ENCODE measurements around the gene PBX1. TPM values are rescaled to one million over a fixed set of nuclear protein-coding genes. Genes with fewer than 3 reads are reported as not detected.

The PBX1 gene
- total and polyA plus RNA-seq, 4 donors = 2.2 to 17.3 (median 5.1) TPM

DNA sequence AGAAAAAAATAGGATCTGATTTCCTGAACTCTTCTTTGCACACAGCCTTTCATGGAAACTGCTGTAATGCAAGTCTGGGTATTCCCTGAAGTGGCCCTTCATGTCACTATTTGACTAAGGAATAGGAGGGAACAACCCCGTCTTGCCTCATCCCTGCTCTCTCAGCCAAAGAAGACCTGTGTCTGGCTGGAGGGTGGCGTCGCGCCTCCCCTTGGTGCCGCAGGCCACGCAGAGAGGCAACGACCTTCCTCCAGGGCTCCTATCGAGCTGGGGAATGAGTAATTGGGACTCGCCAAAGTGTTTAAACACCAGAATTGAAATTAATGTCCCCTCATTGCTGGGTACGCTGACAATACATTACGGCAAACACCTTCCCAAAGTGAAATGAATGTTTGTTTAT, 129.8 kb downstream of the PBX1 start:
- H3K36me3 ChIP-seq (ENCODE audit: control insufficient read depth in 4 of 4, insufficient read depth in 3 of 4, low read depth in 1 of 4, low read length in 3 of 4) = no peaks in the 10 kb centered on the region
- no peak overlapping the region for H3K27ac ChIP-seq (ENCODE audit: low read depth in 1 of 2, low read length in 2 of 2)
- no peak overlapping the region for H3K9ac ChIP-seq (ENCODE audit: low read depth in 1 of 2, low read length in 2 of 2)
- 93% methylated on average over 11 of the region's 11 CpGs for WGBS
- peaks cover 1 to 6% (median 5%) of the 10 kb centered on the region in 4 donors for H3K4me1 ChIP-seq (ENCODE audit: control insufficient read depth in 4 of 4, insufficient read depth in 4 of 4, low read length in 3 of 4)
- H3K4me3 ChIP-seq (ENCODE audit: low read depth in 1 of 3, low read length in 3 of 3) = no peak overlapping the region
- no peaks in the 10 kb centered on the region for H3K27me3 ChIP-seq (ENCODE audit: control insufficient read depth in 4 of 4, insufficient read depth in 4 of 4, low read length in 3 of 4)
- DNase-seq (ENCODE audit: low spot score) = no peak
- TF ChIP-seq, protein P1, sequence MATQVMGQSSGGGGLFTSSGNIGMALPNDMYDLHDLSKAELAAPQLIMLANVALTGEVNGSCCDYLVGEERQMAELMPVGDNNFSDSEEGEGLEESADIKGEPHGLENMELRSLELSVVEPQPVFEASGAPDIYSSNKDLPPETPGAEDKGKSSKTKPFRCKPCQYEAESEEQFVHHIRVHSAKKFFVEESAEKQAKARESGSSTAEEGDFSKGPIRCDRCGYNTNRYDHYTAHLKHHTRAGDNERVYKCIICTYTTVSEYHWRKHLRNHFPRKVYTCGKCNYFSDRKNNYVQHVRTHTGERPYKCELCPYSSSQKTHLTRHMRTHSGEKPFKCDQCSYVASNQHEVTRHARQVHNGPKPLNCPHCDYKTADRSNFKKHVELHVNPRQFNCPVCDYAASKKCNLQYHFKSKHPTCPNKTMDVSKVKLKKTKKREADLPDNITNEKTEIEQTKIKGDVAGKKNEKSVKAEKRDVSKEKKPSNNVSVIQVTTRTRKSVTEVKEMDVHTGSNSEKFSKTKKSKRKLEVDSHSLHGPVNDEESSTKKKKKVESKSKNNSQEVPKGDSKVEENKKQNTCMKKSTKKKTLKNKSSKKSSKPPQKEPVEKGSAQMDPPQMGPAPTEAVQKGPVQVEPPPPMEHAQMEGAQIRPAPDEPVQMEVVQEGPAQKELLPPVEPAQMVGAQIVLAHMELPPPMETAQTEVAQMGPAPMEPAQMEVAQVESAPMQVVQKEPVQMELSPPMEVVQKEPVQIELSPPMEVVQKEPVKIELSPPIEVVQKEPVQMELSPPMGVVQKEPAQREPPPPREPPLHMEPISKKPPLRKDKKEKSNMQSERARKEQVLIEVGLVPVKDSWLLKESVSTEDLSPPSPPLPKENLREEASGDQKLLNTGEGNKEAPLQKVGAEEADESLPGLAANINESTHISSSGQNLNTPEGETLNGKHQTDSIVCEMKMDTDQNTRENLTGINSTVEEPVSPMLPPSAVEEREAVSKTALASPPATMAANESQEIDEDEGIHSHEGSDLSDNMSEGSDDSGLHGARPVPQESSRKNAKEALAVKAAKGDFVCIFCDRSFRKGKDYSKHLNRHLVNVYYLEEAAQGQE (IDR thresholded peaks at IDR 0.05) = no peak
- TF ChIP-seq GABPA (IDR thresholded peaks at IDR 0.05 in 1 of 2, conservative IDR thresholded peaks at IDR 0.05 in 1 of 2) = no peak
- TF ChIP-seq FOXA2 (IDR thresholded peaks at IDR 0.05) = no peak
- no peak for TF ChIP-seq YY1 (IDR thresholded peaks at IDR 0.05)
- TF ChIP-seq, protein P2, sequence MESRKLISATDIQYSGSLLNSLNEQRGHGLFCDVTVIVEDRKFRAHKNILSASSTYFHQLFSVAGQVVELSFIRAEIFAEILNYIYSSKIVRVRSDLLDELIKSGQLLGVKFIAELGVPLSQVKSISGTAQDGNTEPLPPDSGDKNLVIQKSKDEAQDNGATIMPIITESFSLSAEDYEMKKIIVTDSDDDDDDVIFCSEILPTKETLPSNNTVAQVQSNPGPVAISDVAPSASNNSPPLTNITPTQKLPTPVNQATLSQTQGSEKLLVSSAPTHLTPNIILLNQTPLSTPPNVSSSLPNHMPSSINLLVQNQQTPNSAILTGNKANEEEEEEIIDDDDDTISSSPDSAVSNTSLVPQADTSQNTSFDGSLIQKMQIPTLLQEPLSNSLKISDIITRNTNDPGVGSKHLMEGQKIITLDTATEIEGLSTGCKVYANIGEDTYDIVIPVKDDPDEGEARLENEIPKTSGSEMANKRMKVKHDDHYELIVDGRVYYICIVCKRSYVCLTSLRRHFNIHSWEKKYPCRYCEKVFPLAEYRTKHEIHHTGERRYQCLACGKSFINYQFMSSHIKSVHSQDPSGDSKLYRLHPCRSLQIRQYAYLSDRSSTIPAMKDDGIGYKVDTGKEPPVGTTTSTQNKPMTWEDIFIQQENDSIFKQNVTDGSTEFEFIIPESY (IDR thresholded peaks at IDR 0.05) = no peak
- no peak for TF ChIP-seq RXRA (IDR thresholded peaks at IDR 0.05)
- TF ChIP-seq SP1 (IDR thresholded peaks at IDR 0.05) = no peak
- H3K9me3 ChIP-seq (ENCODE audit: control insufficient read depth in 4 of 4, low read length in 3 of 4) = no peaks in the 10 kb centered on the region

DNA sequence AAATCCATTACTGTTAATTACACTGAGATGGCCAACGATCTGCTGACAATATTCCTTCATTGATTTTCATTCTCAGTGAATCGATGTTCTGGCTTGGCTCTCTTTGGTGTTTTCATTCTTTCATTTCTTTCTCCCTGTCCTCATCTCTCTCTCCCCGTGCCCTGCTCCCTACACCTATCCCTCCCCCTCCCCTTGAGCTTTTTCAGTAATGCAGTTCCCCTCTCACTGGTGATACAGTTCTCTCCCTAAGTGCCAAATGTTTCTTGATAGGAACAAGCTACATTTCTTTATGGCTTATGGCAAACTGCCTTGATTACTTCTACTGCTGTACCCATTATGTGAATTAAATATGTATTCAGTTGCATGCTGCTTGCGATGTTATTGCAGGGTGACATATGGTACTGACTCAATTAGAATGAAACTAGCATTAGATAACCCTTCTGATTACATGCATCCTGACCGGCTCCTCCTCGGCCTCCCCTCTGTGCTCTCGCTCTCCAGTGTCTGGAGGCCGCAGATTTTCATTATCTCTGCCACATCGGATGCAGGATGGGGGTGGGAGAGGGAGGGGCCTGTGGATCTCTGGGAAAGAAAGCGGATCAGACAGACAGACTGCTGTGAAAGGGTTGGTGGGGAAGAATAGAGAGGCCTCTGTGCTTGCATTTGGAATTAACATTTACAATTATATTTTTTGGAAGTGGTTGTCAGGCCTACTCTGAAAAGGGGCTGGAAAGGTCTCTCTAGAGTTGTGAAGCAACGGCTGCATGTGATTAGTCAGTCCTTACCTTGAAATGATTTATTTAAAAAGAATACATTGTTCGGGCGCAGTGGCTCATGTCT, 130.9 kb downstream of the PBX1 start:
- H3K4me1 ChIP-seq (ENCODE audit: control insufficient read depth in 4 of 4, insufficient read depth in 4 of 4, low read length in 3 of 4) = peaks cover 0 to 18% (median 15%) of the 10 kb centered on the region in 4 donors
- 88% methylated on average over 13 of the region's 13 CpGs for WGBS

More for the DNA sequence above, 130.9 kb downstream of the PBX1 start:
- no peak overlapping the region for H3K4me3 ChIP-seq (ENCODE audit: low read depth in 1 of 3, low read length in 3 of 3)
- H3K27me3 ChIP-seq (ENCODE audit: control insufficient read depth in 4 of 4, insufficient read depth in 4 of 4, low read length in 3 of 4) = no peaks in the 10 kb centered on the region
- DNase-seq (ENCODE audit: low spot score) = no peak
- H3K36me3 ChIP-seq (ENCODE audit: control insufficient read depth in 4 of 4, insufficient read depth in 3 of 4, low read depth in 1 of 4, low read length in 3 of 4) = no peaks in the 10 kb centered on the region
- H3K27ac ChIP-seq (ENCODE audit: low read depth in 1 of 2, low read length in 2 of 2) = no peak overlapping the region
- H3K9me3 ChIP-seq (ENCODE audit: control insufficient read depth in 4 of 4, low read length in 3 of 4) = no peaks in the 10 kb centered on the region
- H3K9ac ChIP-seq (ENCODE audit: low read depth in 1 of 2, low read length in 2 of 2) = no peak overlapping the region
- TF ChIP-seq, protein P2 (IDR thresholded peaks at IDR 0.05) = no peak
- TF ChIP-seq NR2F2 (IDR thresholded peaks at IDR 0.05) (no peak), RAD21 (IDR thresholded peaks at IDR 0.05) (no peak), TAF1 (conservative IDR thresholded peaks at IDR 0.05) (no peak), YY1 (IDR thresholded peaks at IDR 0.05) (no peak), FOXA2 (IDR thresholded peaks at IDR 0.05) (no peak), FOXA1 (IDR thresholded peaks at IDR 0.05) (no peak), RXRA (IDR thresholded peaks at IDR 0.05) (no peak), HNF4G (IDR thresholded peaks at IDR 0.05) (no peak), GABPA (IDR thresholded peaks at IDR 0.05 in 1 of 2, conservative IDR thresholded peaks at IDR 0.05 in 1 of 2) (no peak), SP1 (IDR thresholded peaks at IDR 0.05) (no peak), HNF4A (conservative IDR thresholded peaks at IDR 0.05) (no peak)
- TF ChIP-seq, protein P3, sequence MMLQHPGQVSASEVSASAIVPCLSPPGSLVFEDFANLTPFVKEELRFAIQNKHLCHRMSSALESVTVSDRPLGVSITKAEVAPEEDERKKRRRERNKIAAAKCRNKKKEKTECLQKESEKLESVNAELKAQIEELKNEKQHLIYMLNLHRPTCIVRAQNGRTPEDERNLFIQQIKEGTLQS (IDR thresholded peaks at IDR 0.05) = no peak
